PC-9 (cell line): ENCODE results near the gene MAK.
"Not testable (repeated sequence)": the region's sequence is repeated elsewhere in the genome, so short reads cannot be mapped to it uniquely, and the experiment has no call there.

Source experiments
- EZH2 ChIP-seq: fragments of 200-600 bp; sonication (generic); IDR thresholded peaks from 2 replicates; pipeline ENCODE4 v1.8.0; 2017; ENCODE audit warnings: antibody characterized with exemption, low read depth
- TF ChIP-seq, protein P1 (sequence below): fragments of 200-600 bp; sonication (generic); conservative IDR thresholded peaks from 2 replicates; pipeline ENCODE4 v1.6.1; 2017; ENCODE audit warnings: mixed run types, antibody characterized with exemption, mild to moderate bottlenecking, moderate library complexity

DNA sequence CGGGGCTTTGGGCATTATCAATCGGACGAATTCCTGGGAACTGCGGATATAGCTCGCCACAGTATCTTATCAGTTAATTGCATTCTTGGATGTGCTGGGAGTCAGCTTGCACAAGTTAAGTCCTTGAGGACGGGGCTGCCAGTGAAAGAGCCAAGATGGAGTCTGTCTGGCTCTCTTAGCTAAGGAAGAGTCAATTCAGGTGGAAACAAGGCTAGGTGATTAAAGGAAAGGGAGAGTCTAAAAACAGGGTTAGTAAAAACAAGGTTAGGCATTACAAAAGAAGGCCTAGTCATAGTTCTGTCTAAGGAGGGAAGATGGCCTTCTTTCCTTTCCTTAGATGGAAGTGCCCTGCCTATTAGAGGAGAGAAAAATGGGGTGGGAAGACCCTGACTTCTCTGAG lies 87.8 kb downstream of the MAK start:
- TF ChIP-seq, protein P1, sequence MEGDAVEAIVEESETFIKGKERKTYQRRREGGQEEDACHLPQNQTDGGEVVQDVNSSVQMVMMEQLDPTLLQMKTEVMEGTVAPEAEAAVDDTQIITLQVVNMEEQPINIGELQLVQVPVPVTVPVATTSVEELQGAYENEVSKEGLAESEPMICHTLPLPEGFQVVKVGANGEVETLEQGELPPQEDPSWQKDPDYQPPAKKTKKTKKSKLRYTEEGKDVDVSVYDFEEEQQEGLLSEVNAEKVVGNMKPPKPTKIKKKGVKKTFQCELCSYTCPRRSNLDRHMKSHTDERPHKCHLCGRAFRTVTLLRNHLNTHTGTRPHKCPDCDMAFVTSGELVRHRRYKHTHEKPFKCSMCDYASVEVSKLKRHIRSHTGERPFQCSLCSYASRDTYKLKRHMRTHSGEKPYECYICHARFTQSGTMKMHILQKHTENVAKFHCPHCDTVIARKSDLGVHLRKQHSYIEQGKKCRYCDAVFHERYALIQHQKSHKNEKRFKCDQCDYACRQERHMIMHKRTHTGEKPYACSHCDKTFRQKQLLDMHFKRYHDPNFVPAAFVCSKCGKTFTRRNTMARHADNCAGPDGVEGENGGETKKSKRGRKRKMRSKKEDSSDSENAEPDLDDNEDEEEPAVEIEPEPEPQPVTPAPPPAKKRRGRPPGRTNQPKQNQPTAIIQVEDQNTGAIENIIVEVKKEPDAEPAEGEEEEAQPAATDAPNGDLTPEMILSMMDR: not testable (repeated sequence)
- TF ChIP-seq EZH2: not testable (repeated sequence)
